Activated CD4-positive, alpha-beta T cell treated with anti-CD3 and anti-CD28 coated beads, Interleukin-2, amount 50 U/mL, for 16 hours (primary cell): Measurements from ENCODE around the gene PSMB7.
"Not testable (repeated sequence)": the region's sequence is repeated elsewhere in the genome, so short reads cannot be mapped to it uniquely, and the experiment has no call there.

Experiments
- DNase-seq: peaks from one replicate; pipeline ENCODE4 v3.0.0-alpha.2; 2020

The PSMB7 gene

DNA sequence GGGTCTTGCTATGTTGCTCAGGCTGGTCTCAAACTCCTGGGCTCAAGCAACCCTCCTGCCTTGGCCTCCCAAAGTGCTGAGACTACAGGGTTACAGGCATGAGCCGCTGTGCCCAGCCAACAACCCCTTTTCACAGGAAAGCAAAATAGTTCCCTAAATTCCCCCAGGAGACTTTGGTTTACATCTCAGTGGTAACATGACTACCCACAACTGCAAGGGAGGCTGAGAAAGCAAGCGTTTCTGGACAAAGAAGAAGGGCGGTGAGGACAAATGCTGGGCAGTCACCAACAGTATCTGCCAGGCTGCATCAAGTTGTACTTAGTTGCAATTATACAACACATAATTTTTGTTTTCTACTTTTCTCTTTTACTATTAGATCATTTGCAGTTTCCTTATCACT is 27.6 kb upstream of the PSMB7 start:
- DNase-seq = no peak

DNA sequence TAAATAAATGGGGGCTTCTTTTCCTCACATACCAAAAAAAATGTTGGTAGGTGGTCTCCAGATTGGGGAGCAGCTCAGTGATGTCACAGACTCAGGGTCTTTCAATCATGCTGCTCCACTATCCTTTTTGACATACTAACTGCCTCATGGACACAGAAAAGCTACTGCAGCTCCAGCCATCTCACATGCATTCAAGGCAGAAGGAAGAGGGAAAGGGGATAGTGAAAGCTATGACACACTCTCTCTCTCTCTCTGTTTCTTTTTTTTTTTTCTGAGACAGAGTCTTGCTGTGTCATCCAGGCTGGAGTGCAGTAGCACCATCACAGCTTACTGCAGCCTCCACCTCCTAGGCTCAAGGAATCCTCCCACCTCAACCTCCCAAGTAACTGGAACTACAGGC is 27.1 kb upstream of the PSMB7 start:
- no peak for DNase-seq

GRCh38 chr9:124441291-124441690 is 26.0 kb upstream of the PSMB7 start:
- no peak for DNase-seq

- no peak for DNase-seq
Measured at GRCh38 chr9:124440786-124441185, 25.5 kb upstream of the PSMB7 start.

GRCh38 chr9:124439686-124440243 is 24.5 kb upstream of the PSMB7 start:
- DNase-seq = no peak

GRCh38 chr9:124439086-124439485 is 23.8 kb upstream of the PSMB7 start:
- no peak for DNase-seq

GRCh38 chr9:124438091-124438490 is 22.8 kb upstream of the PSMB7 start:
- DNase-seq = no peak

- no peak for DNase-seq
Measured at GRCh38 chr9:124437086-124437485, 21.8 kb upstream of the PSMB7 start.

DNA sequence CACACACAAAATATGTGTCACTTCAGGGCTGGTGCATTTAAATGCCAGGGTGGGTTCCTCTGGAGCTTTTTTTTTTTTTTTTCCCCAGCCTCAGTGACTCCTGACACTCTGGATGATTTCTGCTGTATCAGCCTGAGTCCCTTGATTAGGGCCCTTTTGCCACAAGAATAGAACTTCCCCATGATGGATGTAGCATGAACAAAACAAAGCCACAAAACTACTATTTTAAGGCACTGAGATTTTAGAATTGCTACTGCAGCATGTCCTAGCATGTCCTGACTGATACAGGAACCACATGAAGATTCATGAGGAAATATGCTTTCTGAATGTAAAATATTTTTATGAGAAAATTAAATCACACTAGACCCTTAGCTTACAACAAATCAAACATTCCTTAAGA is 21.1 kb upstream of the PSMB7 start:
- DNase-seq = no peak

- no peak for DNase-seq
Measured at GRCh38 chr9:124429530-124429867, 14.3 kb upstream of the PSMB7 start.

GRCh38 chr9:124428751-124429529 is 13.7 kb upstream of the PSMB7 start:
- no peak for DNase-seq

GRCh38 chr9:124427281-124427680 is 12.0 kb upstream of the PSMB7 start:
- DNase-seq = no peak

GRCh38 chr9:124426361-124426760 is 11.1 kb upstream of the PSMB7 start:
- no peak for DNase-seq

DNA sequence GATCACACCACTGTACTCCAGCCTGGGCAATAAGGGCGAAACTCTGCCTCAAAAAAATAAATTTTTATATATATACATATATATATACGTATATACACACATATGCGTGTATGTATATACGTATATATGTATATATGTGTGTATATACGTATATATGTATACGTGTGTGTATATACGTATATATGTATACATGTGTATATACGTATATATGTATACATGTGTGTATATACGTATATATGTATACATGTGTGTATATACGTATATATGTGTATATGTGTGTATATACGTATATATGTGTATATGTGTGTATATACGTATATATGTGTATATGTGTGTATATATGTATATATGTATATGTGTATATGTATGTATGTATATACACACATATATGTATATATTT is 10.5 kb upstream of the PSMB7 start:
- not testable (repeated sequence) for DNase-seq

- DNase-seq = no peak
Measured at GRCh38 chr9:124423591-124423990, 8.3 kb upstream of the PSMB7 start.

DNA sequence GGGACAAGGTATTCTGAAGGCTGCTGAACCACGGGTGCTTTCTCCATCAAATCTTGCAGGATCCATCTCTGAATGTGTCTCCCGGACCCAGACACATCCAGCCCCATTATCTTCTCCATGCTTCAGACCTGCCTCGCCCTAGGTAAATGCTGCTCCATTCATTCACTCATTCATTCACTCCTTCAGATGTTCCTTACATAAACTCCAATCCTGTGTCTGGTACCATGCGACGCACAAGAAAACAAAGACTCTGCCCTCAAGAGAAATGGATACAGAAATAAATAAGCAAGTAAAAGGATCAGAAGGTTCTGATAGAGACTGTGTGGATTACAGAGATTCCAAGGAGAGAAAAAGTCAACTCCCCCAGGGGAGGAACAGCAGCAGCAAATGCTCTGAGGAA is 7.9 kb upstream of the PSMB7 start:
- no peak for DNase-seq

DNA sequence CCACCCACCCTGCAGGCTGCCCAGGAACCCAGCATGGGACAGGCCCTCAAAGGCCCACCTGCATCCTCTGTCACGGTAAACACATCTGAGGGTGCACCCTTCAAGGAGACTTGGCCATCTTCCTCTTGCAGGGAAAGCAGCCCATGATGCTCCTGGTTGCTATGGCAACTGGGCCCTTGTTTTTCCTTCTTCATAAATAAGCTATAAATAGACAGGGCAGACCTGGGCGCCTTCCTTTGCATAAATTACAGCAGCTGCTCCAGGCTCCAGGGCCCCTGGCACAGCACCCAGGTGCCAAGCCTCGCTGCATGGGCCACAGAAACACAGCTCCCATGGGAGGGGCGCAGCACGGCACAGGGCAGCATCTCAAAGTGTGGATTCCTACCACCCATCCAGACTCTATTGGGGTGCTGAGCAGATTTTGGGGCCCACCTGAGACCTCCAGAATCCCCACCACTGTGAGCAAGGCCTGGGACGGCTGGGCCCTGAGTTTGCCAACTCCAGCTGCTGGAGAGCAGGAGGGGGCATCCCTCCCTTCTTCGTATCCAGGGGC is 5.8 kb upstream of the PSMB7 start:
- no peak for DNase-seq

- DNase-seq = no peak
Measured at GRCh38 chr9:124419832-124420489, 4.7 kb upstream of the PSMB7 start.

DNA sequence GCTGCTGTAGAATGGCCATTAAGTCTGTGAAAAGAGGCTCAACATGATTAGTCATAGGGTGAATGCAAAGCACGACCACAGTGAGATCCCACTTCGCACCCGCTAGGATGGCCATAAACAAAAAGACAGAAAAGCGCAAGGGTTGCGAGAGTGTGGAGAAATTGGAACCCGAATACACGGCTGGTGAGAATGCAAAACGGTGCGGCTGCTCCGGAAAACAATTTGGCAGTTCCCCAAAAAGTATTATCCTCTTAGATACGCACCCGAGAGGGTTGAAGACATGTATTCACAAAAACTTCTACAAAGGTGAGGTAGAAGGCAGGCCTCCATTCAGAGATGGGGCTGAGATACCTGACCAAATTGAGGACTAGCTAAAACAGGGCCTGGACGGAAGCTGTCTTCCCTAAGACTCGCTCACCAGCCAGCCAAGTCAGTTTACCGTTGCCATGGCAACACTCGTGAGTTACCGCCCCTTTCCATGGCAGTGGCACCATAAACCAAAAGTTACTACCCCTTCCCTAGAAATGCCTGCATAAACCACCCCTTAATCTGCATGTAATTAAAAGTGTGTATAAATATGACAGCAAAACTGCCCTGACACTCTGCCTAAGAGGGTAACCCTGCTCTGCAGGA is 726 bp upstream of the PSMB7 start:
- DNase-seq = no peak

- no peak for DNase-seq
Measured at GRCh38 chr9:124414612-124415011, 630 bp downstream of the PSMB7 start.

- DNase-seq = no peak
Measured at GRCh38 chr9:124412228-124412575, 3.0 kb downstream of the PSMB7 start.

DNA sequence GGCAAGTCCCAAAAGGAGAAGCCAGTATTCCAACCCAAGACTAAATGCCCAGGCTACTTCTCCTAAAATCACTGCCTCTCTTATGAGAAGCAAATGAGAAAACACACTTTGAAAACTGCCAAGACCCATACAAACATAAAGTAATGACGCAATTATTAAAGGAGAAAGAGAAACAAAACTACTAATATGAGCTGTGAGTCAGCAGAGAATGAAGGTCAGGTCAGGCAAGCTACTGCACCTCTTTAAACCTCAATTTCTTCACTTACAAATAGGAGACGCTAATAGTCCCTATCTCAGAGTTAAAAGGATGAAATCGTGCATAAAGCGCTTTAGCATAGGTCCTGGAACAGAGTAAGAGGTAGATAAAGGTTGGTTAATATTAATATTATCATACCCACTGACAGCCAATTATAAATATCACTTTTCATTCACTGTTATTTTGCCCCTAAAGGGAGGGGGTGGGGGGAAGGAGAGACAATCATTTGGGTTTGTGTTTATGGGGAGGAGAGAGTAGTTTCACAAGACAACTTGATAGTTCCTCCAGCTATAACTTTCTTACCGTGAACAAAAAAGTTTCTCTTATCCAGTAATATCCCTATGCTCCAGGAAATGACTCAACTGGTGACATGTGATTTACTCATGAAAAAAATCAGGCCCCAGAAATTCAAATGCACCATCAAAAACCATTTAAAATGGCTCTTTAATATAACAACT is 3.6 kb downstream of the PSMB7 start:
- DNase-seq = no peak

DNA sequence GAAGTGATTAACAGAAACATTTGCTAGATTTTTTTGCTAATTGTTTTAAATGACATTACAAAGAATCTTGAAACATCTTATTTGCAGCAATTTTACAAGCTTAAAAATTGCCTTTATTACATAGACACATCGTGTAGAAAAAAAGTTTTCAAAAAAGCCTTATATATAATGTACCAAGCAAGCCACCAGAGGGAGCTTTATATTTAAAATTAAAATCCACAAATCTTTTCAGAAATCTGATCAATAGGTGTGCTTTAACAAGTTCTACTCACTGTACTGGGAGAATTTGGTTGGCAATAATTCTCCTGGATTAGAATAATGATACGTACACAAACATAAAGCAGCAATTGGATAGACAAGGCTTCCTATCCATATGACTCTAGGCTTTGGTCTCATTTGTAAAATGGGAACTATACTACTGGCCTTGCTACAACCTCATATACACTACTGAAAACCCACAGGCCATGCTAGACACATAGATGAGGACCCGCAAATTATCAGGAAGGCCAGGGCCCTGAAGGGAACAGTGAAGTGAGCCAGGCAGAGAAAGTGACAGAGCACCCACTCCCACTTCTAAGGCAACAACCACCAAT is 4.8 kb downstream of the PSMB7 start:
- DNase-seq = no peak
